HepG2 (cell line): ENCODE data around the gene SNX2. TPM values are rescaled to one million over a fixed set of nuclear protein-coding genes. Genes with fewer than 3 reads are reported as not detected.

Source experiments
- ARNT ChIP-seq: fragments of 450-650 bp; IDR thresholded peaks from 2 replicates; pipeline ENCODE4 v1.6.1; 2017
- ATF6 ChIP-seq: sonication (generic); formaldehyde crosslinking; conservative IDR thresholded peaks from 2 replicates; pipeline ENCODE4 v1.4.0; 2020; ENCODE audit warnings: missing genetic modification reagents
- ATRX ChIP-seq: sonication (generic); formaldehyde crosslinking; IDR thresholded peaks from 2 replicates; pipeline ENCODE4 v1.4.0; 2020; ENCODE audit warnings: missing genetic modification reagents, borderline replicate concordance
- CBX5 ChIP-seq: sonication (generic); formaldehyde crosslinking; IDR thresholded peaks from 2 replicates; pipeline ENCODE4 v1.4.0; 2020; ENCODE audit warnings: missing genetic modification reagents, borderline replicate concordance
- E2F5 ChIP-seq: sonication (generic); formaldehyde crosslinking; conservative IDR thresholded peaks from 2 replicates; pipeline ENCODE4 v1.4.0; 2020; ENCODE audit warnings: missing genetic modification reagents
- GABPA ChIP-seq, 2 experiments: IDR thresholded peaks; 2 replicates each; pipeline ENCODE4 v1.6.1; 2011 to 2016; ENCODE audit warnings: low read depth in 2 of 2, low read length in 1 of 2, missing biosample characterization in 1 of 2, missing genetic modification characterization in 1 of 2
- GRHL1 ChIP-seq: sonication (generic); formaldehyde crosslinking; conservative IDR thresholded peaks from 2 replicates; pipeline ENCODE4 v1.8.0; 2022; ENCODE audit warnings: missing genetic modification reagents
- GTF2F1 ChIP-seq: fragments of 150-350 bp; IDR thresholded peaks from 2 replicates; pipeline ENCODE4 v1.6.1; 2014; ENCODE audit warnings: low read length
- IKZF1 ChIP-seq: fragments of 450-650 bp; IDR thresholded peaks from 2 replicates; pipeline ENCODE4 v1.7.1; 2016
- MBD4 ChIP-seq: IDR thresholded peaks from 2 replicates; pipeline ENCODE4 v1.6.1; 2012; ENCODE audit warnings: low read length, inconsistent platforms, borderline replicate concordance
- RORA ChIP-seq: sonication (generic); formaldehyde crosslinking; IDR thresholded peaks from 2 replicates; pipeline ENCODE4 v1.5.0; 2020; ENCODE audit warnings: mild to moderate bottlenecking, missing genetic modification reagents, moderate library complexity
- SMC3 ChIP-seq: IDR thresholded peaks from 2 replicates; pipeline ENCODE4 v1.6.1; 2011; ENCODE audit warnings: low read length, improper control_type of control experiment
- TRAFD1 ChIP-seq: sonication (generic); formaldehyde crosslinking; IDR thresholded peaks from 2 replicates; pipeline ENCODE4 v1.5.1; 2020; ENCODE audit warnings: missing genetic modification reagents, mild to moderate bottlenecking, borderline replicate concordance
- ZBTB44 ChIP-seq: sonication (generic); formaldehyde crosslinking; IDR thresholded peaks from 2 replicates; pipeline ENCODE4 v1.4.0; 2020; ENCODE audit warnings: missing genetic modification reagents
- ZFY ChIP-seq: sonication (generic); formaldehyde crosslinking; IDR thresholded peaks from 2 replicates; pipeline ENCODE4 v1.4.0; 2020; ENCODE audit warnings: missing genetic modification reagents
- ZMYM3 ChIP-seq: sonication (generic); formaldehyde crosslinking; IDR thresholded peaks from 2 replicates; pipeline ENCODE4 v1.5.1; 2020; ENCODE audit warnings: mild to moderate bottlenecking, missing genetic modification reagents
- ZNF598 ChIP-seq: sonication (generic); formaldehyde crosslinking; IDR thresholded peaks from 2 replicates; pipeline ENCODE4 v1.5.1; 2020; ENCODE audit warnings: mild to moderate bottlenecking, missing genetic modification reagents, borderline replicate concordance
- ZNF761 ChIP-seq: sonication (generic); formaldehyde crosslinking; conservative IDR thresholded peaks from 2 replicates; pipeline ENCODE4 v1.4.0; 2020; ENCODE audit warnings: mild to moderate bottlenecking, missing genetic modification reagents
- ZNF784 ChIP-seq: sonication (generic); formaldehyde crosslinking; IDR thresholded peaks from 2 replicates; pipeline ENCODE4 v1.5.1; 2020; ENCODE audit warnings: missing genetic modification reagents, mild to moderate bottlenecking, borderline replicate concordance
- polyA plus RNA-seq, 8 experiments: library from polyadenylated mRNA; depleted of rRNA in 3 of 8; stranded (reverse) in 7 of 8; unstranded in 1 of 8; fragments of >200 nt; fragmentation: Illumina TruSeq in 4 of 8; extraction: Trizol in 4 of 8; gene quantifications; 2 replicates each; pipeline versions ENCODE4 v1.2.1 to v1.2.3, GENCODE V29; 2011 to 2016; ENCODE audit warnings: low read depth in 4 of 8, missing spikeins in 1 of 8, mixed read lengths in 1 of 8; ENCODE audit not compliant: insufficient read depth in 1 of 8
- total RNA-seq, 5 experiments: library from RNA; depleted of rRNA; stranded (reverse); fragments of >200 nt; fragmentation: Illumina TruSeq; extraction: Trizol; gene quantifications; 2 replicates each; pipeline ENCODE4 v1.2.3, GENCODE V29; 2016; ENCODE audit warnings: low read depth in 1 of 5

Gene SNX2
- total and polyA plus RNA-seq, 2 of the 13 experiments (the other 11 are each of a cell fraction or from before 2014, with no cell fraction given): 26.4 to 78.8 TPM

- TF ChIP-seq ZMYM3 (CRISPR knock-in tag) (no peak; the same call in 1 of the 2 replicates), ZBTB44 (no peak), GTF2F1 (no peak), E2F5 (CRISPR knock-in tag) (no peak), GABPA (IDR thresholded peaks at IDR 0.05; ENCODE audit: low read depth, low read length) (no peak), GABPA (CRISPR knock-in tag; IDR thresholded peaks at IDR 0.05; ENCODE audit: low read depth) (no peak), ZNF761 (CRISPR knock-in tag) (no peak), MBD4 (no peak), IKZF1 (no peak), GRHL1 (CRISPR knock-in tag) (no peak), ATRX (CRISPR knock-in tag) (no peak), ZNF598 (CRISPR knock-in tag) (0 out of 2 replicates have a peak, but pooled peaks have one; percentile 8), ZFY (CRISPR knock-in tag) (peak; percentile 89), ZNF784 (no peak; the same call in 1 of the 2 replicates), RORA (no peak), ARNT (no peak), SMC3 (no peak), TRAFD1 (CRISPR knock-in tag) (no peak), ATF6 (CRISPR knock-in tag) (no peak), CBX5 (no peak)
Measured at GRCh38 chr5:122774861-122775549, at the start of gene SNX2 (continued).
